IMR-90 (cell line): ENCODE data around the gene MTFR1L. TPM values are rescaled to one million over a fixed set of nuclear protein-coding genes. Genes with fewer than 3 reads are reported as not detected.
A peak's percentile ranks its signal among the peaks of the same experiment; 100 is the strongest.

Experiments used
- ATAC-seq: fragments of 200-7000 bp; cut with Tn5 transposase; 2 replicates; pipeline ENCODE4 v1.9.1; 2020; ENCODE audit warnings: low read depth, mild to moderate bottlenecking, moderate library complexity
- BruUV-seq: library from RNA; stranded (reverse); fragments of 400-500 nt; replicated peaks from 2 replicates; lab custom pipeline; 2021; lab: Mats Ljungman, UMichigan
- CTCF ChIA-PET: fragments of 300-600 bp; formaldehyde crosslinking; extraction: SDS; loops from one replicate; lab custom pipeline; 2021; ENCODE audit warnings: antibody characterized with exemption; lab: Yijun Ruan, JAX
- POLR2A ChIA-PET: fragments of 300-600 bp; sonication (Branson Sonifier 250); formaldehyde crosslinking; loops from one replicate; lab custom pipeline; 2022; ENCODE audit warnings: antibody characterized with exemption; ENCODE audit not compliant: unreplicated experiment; lab: Charles Lee
- DNase-seq: peaks from one replicate; pipeline ENCODE4 v3.0.0; 2013
- H2AFZ ChIP-seq: replicated peaks from 2 replicates; pipeline ENCODE3; 2013; ENCODE audit warnings: low read length, mild to moderate bottlenecking; ENCODE audit not compliant: poor library complexity
- H2AK5ac ChIP-seq: 2 replicates; pipeline ENCODE4 v1.6.1; 2013; ENCODE audit warnings: low read depth, low read length, inconsistent platforms
- H2AK9ac ChIP-seq: replicated peaks from 2 replicates; pipeline ENCODE3; 2013; ENCODE audit warnings: mild to moderate bottlenecking, low read depth, low read length, moderate library complexity; ENCODE audit not compliant: poor library complexity
- H2BK120ac ChIP-seq: 2 replicates; pipeline ENCODE4 v1.6.1; 2013; ENCODE audit warnings: low read depth, low read length, inconsistent platforms
- H2BK15ac ChIP-seq: 3 replicates; pipeline ENCODE4 v1.6.1; 2013; ENCODE audit warnings: low read depth, low read length, inconsistent platforms
- H2BK20ac ChIP-seq: 2 replicates; pipeline ENCODE4 v1.6.1; 2013; ENCODE audit warnings: low read depth, mild to moderate bottlenecking, inconsistent platforms, low read length, moderate library complexity
- H2BK5ac ChIP-seq: 2 replicates; pipeline ENCODE4 v1.6.1; 2013; ENCODE audit warnings: mild to moderate bottlenecking, low read depth, low read length, inconsistent platforms; ENCODE audit not compliant: poor library complexity, severe bottlenecking
- H3K14ac ChIP-seq: replicated peaks from 2 replicates; pipeline ENCODE4 v1.6.1; 2013; ENCODE audit warnings: low read depth, low read length, inconsistent platforms
- H3K18ac ChIP-seq: 2 replicates; pipeline ENCODE4 v1.6.1; 2013; ENCODE audit warnings: low read depth, low read length, control low read depth
- H3K23ac ChIP-seq: 2 replicates; pipeline ENCODE4 v1.6.1; 2013; ENCODE audit warnings: low read depth, low read length, inconsistent platforms
- H3K27ac ChIP-seq: 2 replicates; pipeline ENCODE4 v1.5.1; 2013; ENCODE audit warnings: mild to moderate bottlenecking, control low read depth, low read length; ENCODE audit not compliant: insufficient read depth
- H3K27me3 ChIP-seq: 2 replicates; pipeline ENCODE4 v1.6.1; 2013; ENCODE audit warnings: low read length; ENCODE audit not compliant: control insufficient read depth, insufficient read depth
- H3K36me3 ChIP-seq: 2 replicates; pipeline ENCODE4 v1.6.1; 2013; ENCODE audit warnings: low read length, mixed read lengths; ENCODE audit not compliant: control insufficient read depth, insufficient read depth
- H3K4ac ChIP-seq: 2 replicates; pipeline ENCODE4 v1.6.1; 2013; ENCODE audit warnings: low read depth, low read length, inconsistent platforms
- H3K4me1 ChIP-seq: 2 replicates; pipeline ENCODE4 v1.6.1; 2013; ENCODE audit warnings: low read length, mixed read lengths; ENCODE audit not compliant: control insufficient read depth, insufficient read depth
- H3K4me2 ChIP-seq: 2 replicates; pipeline ENCODE4 v1.6.1; 2013; ENCODE audit warnings: low read depth, mild to moderate bottlenecking, control low read depth, low read length, moderate library complexity
- H3K4me3 ChIP-seq: 2 replicates; pipeline ENCODE4 v1.5.1; 2013; ENCODE audit warnings: low read depth, mild to moderate bottlenecking, control low read depth, low read length, moderate library complexity; ENCODE audit not compliant: insufficient read depth
- H3K56ac ChIP-seq: 2 replicates; pipeline ENCODE4 v1.6.1; 2013; ENCODE audit warnings: low read length, inconsistent platforms; ENCODE audit not compliant: insufficient read depth; ENCODE audit errors: extremely low read depth
- H3K79me1 ChIP-seq, 2 experiments: 2 replicates each; pipeline ENCODE4 v1.6.1; 2013; ENCODE audit warnings: low read length in 2 of 2, inconsistent platforms in 1 of 2, low read depth in 1 of 2
- H3K9ac ChIP-seq: 2 replicates; pipeline ENCODE4 v1.6.1; 2013; ENCODE audit warnings: low read depth, low read length, control low read depth
- H3K9me1 ChIP-seq: 2 replicates; pipeline ENCODE4 v1.6.1; 2013; ENCODE audit warnings: low read length, inconsistent platforms; ENCODE audit not compliant: insufficient read depth
- H3K9me3 ChIP-seq: 2 replicates; pipeline ENCODE4 v1.6.1; 2013; ENCODE audit warnings: low read length; ENCODE audit not compliant: control insufficient read depth, insufficient read depth
- H4K20me1 ChIP-seq: 2 replicates; pipeline ENCODE4 v1.6.1; 2013; ENCODE audit warnings: low read length, inconsistent platforms; ENCODE audit not compliant: insufficient read depth
- H4K5ac ChIP-seq: 2 replicates; pipeline ENCODE4 v1.6.1; 2013; ENCODE audit warnings: mild to moderate bottlenecking, low read depth, low read length, control low read depth
- H4K8ac ChIP-seq, 2 experiments: 2 replicates each; pipeline ENCODE4 v1.6.1; 2013; ENCODE audit warnings: low read depth in 2 of 2, low read length in 2 of 2, control low read depth in 1 of 2, inconsistent platforms in 1 of 2
- H4K91ac ChIP-seq: 2 replicates; pipeline ENCODE4 v1.6.1; 2013; ENCODE audit warnings: low read depth, low read length, inconsistent platforms; ENCODE audit not compliant: insufficient read depth
- BHLHE40 ChIP-seq: fragments of 150-350 bp; IDR thresholded peaks from 2 replicates; pipeline ENCODE4 v1.6.1; 2016; ENCODE audit warnings: mild to moderate bottlenecking, low read depth, low read length
- CEBPB ChIP-seq: IDR thresholded peaks from 2 replicates; pipeline ENCODE4 v1.6.1; 2012; ENCODE audit warnings: low read depth, low read length, improper control_type of control experiment
- CHD1 ChIP-seq: IDR thresholded peaks from 2 replicates; pipeline ENCODE4 v1.6.1; 2012; ENCODE audit warnings: low read depth, low read length, improper control_type of control experiment
- CTCF ChIP-seq: conservative IDR thresholded peaks from 2 replicates; pipeline ENCODE4 v1.5.1; 2012; ENCODE audit warnings: mild to moderate bottlenecking, low read depth, low read length, improper control_type of control experiment
- FOS ChIP-seq: fragments of 150-350 bp; IDR thresholded peaks from 2 replicates; pipeline ENCODE4 v1.6.1; 2016; ENCODE audit warnings: low read depth, low read length
- MAZ ChIP-seq: IDR thresholded peaks from 2 replicates; pipeline ENCODE4 v1.6.1; 2012; ENCODE audit warnings: low read depth, mild to moderate bottlenecking, low read length, improper control_type of control experiment, moderate library complexity, borderline replicate concordance
- MXI1 ChIP-seq: IDR thresholded peaks from 2 replicates; pipeline ENCODE4 v1.6.1; 2012; ENCODE audit warnings: low read depth, mild to moderate bottlenecking, low read length, moderate library complexity, borderline replicate concordance
- NFE2L2 ChIP-seq: fragments of 150-350 bp; IDR thresholded peaks from 2 replicates; pipeline ENCODE4 v1.6.1; 2016; ENCODE audit warnings: low read depth, mild to moderate bottlenecking, low read length
- POLR2A ChIP-seq: IDR thresholded peaks from 2 replicates; pipeline ENCODE4 v1.6.1; 2012; ENCODE audit warnings: mild to moderate bottlenecking, low read depth, low read length
- RAD21 ChIP-seq: IDR thresholded peaks from 2 replicates; pipeline ENCODE4 v1.6.1; 2012; ENCODE audit warnings: low read length, improper control_type of control experiment
- RCOR1 ChIP-seq: IDR thresholded peaks from 2 replicates; pipeline ENCODE4 v1.6.1; 2012; ENCODE audit warnings: mild to moderate bottlenecking, low read length, improper control_type of control experiment; ENCODE audit not compliant: insufficient replicate concordance
- RFX5 ChIP-seq: IDR thresholded peaks from 2 replicates; pipeline ENCODE4 v1.8.0; 2012; ENCODE audit warnings: low read depth, mild to moderate bottlenecking, low read length, moderate library complexity
- SMC3 ChIP-seq: fragments of 150-350 bp; IDR thresholded peaks from 2 replicates; pipeline ENCODE4 v1.6.1; 2016; ENCODE audit warnings: low read depth, mild to moderate bottlenecking, antibody characterized with exemption, low read length, moderate library complexity
- USF2 ChIP-seq: fragments of 150-350 bp; IDR thresholded peaks from 2 replicates; pipeline ENCODE4 v1.6.1; 2017; ENCODE audit warnings: mild to moderate bottlenecking, antibody characterized with exemption, low read length, low read depth
- WGBS, 2 experiments: methylation state at CpG; one replicate each; pipeline versions ENCODE4 v1.1.5 to v1.1.7; 2013; ENCODE audit warnings: missing lambda C conversion rate in 2 of 2; ENCODE audit not compliant: insufficient read length in 1 of 2; ENCODE audit errors: extremely low coverage in 2 of 2; 5-methylcytosine and 5-hydroxymethylcytosine counted together
- dilution Hi-C: fragments of 300-500 bp; cut with HindIII; formaldehyde crosslinking; loops from one replicate; pipeline ENCODE4 v1.14.3; 2018; ENCODE audit warnings: low sequenced_read_pairs; ENCODE audit not compliant: unreplicated experiment
- in situ Hi-C: fragments of 300-500 bp; cut with MboI; formaldehyde crosslinking; loops from 3 replicates; pipeline ENCODE4 v1.14.3; 2019; ENCODE audit warnings: low sequenced_read_pairs, inconsistent platforms, mixed read lengths
- intact Hi-C: fragments of 100-400 bp; cut with micrococcal nuclease; formaldehyde crosslinking; loops from 2 replicates; pipeline ENCODE4 v1.10.0; 2022
- polyA plus RNA-seq, 3 experiments: library from polyadenylated mRNA; depleted of rRNA; stranded (reverse); fragments of >200 nt; gene quantifications; 2 replicates each; pipeline ENCODE4 v1.2.3, GENCODE V29; 2012; ENCODE audit warnings: low replicate concordance in 1 of 3
- total RNA-seq: library from RNA; depleted of rRNA; stranded (reverse); fragments of >200 nt; gene quantifications from 2 replicates; pipeline ENCODE4 v1.2.3, GENCODE V29; 2012

The MTFR1L gene
- total and polyA plus RNA-seq, 2 of the 4 experiments (the other 2 are of a cell fraction), result 69.1 to 69.7 TPM

- no peak for TF ChIP-seq MAZ
Measured at GRCh38 chr1:25798666-25799351, 20.9 kb upstream of the MTFR1L start (continued).

GRCh38 chr1:25799352-25799934 lies 20.3 kb upstream of the MTFR1L start:
- intact Hi-C loops, result loop anchor here (5.0 kb wide), 1 partner anchor 87 kb away; no protein-coding TSS in a partner anchor
- Histone ChIP-seq H3K36me3 (no peaks in the 10 kb centered on the region), H3K4me3 (peak overlapping the region; percentile 87), H2AK9ac (peak overlapping the region; percentile 70), H2AK5ac (peak overlapping the region; percentile 27), H3K9ac (peak overlapping the region; percentile 77), H3K27ac (peak overlapping the region; percentile 86), H3K79me1 (peaks cover 20 to 32% of the 10 kb centered on the region in 2 experiments; a peak in 3 of 4 replicates), H4K91ac (peak overlapping the region; percentile 87), H3K14ac (peak overlapping the region; percentile 73), H2BK20ac (no peak overlapping the region), H3K27me3 (no peaks in the 10 kb centered on the region), H3K9me3 (no peaks in the 10 kb centered on the region), H3K4me1 (peaks cover 12% of the 10 kb centered on the region), H3K9me1 (peaks cover 9% of the 10 kb centered on the region), H4K5ac (peak overlapping the region; percentile 59), H2BK120ac (peak overlapping the region; percentile 82), H3K4me2 (peak overlapping the region; percentile 83), H2AFZ (peak overlapping the region; percentile 96), H3K4ac (peak overlapping the region; percentile 84), H2BK5ac (peak overlapping the region; percentile 75), H3K18ac (peak overlapping the region; percentile 7; the same call in 1 of the 2 replicates), H2BK15ac (peak overlapping the region; percentile 37; the same call in 1 of the 3 replicates), H4K8ac (peak overlapping the region; percentile 84 to 96), H3K23ac (no peak overlapping the region), H3K56ac (no peak overlapping the region), H4K20me1 (0 out of 2 replicates have a peak, but pooled peaks cover 4% of the 10 kb centered on the region)
- no TSS peak for BruUV-seq
- WGBS, 2 experiments, result 11% methylated on average over 5 of the region's 12 CpGs; no CpG with 5 or more reads in 1 of the 2 experiments
- CTCF ChIA-PET, result no interaction called here
- dilution Hi-C loops, result no loop called here
- POLR2A ChIA-PET, result no interaction called here
- in situ Hi-C loops, result no loop called here
- DNase-seq (no peak), ATAC-seq (no peak)
- no peak for TF ChIP-seq CTCF
- no peak for TF ChIP-seq FOS
- no peak for TF ChIP-seq RFX5
- TF ChIP-seq CHD1, result no peak
- no peak for TF ChIP-seq SMC3
- no peak for TF ChIP-seq MAZ
- no peak for TF ChIP-seq POLR2A
- TF ChIP-seq BHLHE40, result no peak
- TF ChIP-seq USF2, result no peak
- no peak for TF ChIP-seq CEBPB
- no peak for TF ChIP-seq RCOR1
- no peak for TF ChIP-seq NFE2L2
- TF ChIP-seq MXI1, result no peak
- no peak for TF ChIP-seq RAD21
